Adrenal gland (tissue), 12 donors: Measurements from ENCODE around the gene BICDL1. TPM values are rescaled to one million over a fixed set of nuclear protein-coding genes. Genes with fewer than 3 reads are reported as not detected.
"Not testable (repeated sequence)": the region's sequence is repeated elsewhere in the genome, so short reads cannot be mapped to it uniquely, and the experiment has no call there.

ENCODE experiments used
- DNase-seq, 7 donors: peaks; one replicate each; pipeline ENCODE4 v3.0.0-alpha.2; 2019 to 2020
- H3K27ac ChIP-seq, 5 donors: fragments of 200-600 bp; sonication (generic) in 4 of 5; 1 replicate in 3 of 5; 2 replicates in 2 of 5; pipeline versions ENCODE4 v1.5.1 to v1.8.0; 2016 to 2020; ENCODE audit warnings: mild to moderate bottlenecking in 1 of 5
- H3K27me3 ChIP-seq: fragments of 200-600 bp; 2 replicates; pipeline ENCODE4 v1.8.0; 2021
- H3K36me3 ChIP-seq, 2 donors: fragments of 200-600 bp; replicated peaks in 1 of 2; 1 replicate in 1 of 2; 2 replicates in 1 of 2; pipeline versions ENCODE4 v1.5.1 to v1.8.0; 2018 to 2022
- H3K4me1 ChIP-seq, 2 donors: fragments of 200-600 bp; replicated peaks in 1 of 2; 1 replicate in 1 of 2; 2 replicates in 1 of 2; pipeline versions ENCODE4 v1.5.1 to v1.8.0; 2018 to 2021
- H3K4me3 ChIP-seq, 4 donors: fragments of 200-600 bp; sonication (generic) in 3 of 4; one replicate each; pipeline ENCODE4 v1.5.1; 2016 to 2018
- H3K9me3 ChIP-seq, 3 donors: fragments of 200-600 bp; sonication (generic) in 1 of 3; replicated peaks in 1 of 3; 1 replicate in 2 of 3; 2 replicates in 1 of 3; pipeline versions ENCODE4 v1.5.1 to v1.8.0; 2016 to 2021
- CTCF ChIP-seq, 6 experiments: fragments of 450-650 bp in 4 of 6; fragments of 200-600 bp in 2 of 6; sonication (generic) in 1 of 6; IDR thresholded peaks; 1 replicate in 5 of 6; 2 replicates in 1 of 6; pipeline versions ENCODE4 v1.5.1 to v1.8.0; 2016 to 2021; ENCODE audit warnings: antibody characterized with exemption in 6 of 6, mild to moderate bottlenecking in 2 of 6, moderate library complexity in 1 of 6
- POLR2A ChIP-seq, 2 donors: fragments of 450-650 bp; IDR thresholded peaks; one replicate each; pipeline ENCODE4 v1.6.1; 2017; ENCODE audit warnings: antibody characterized with exemption in 2 of 2, mild to moderate bottlenecking in 2 of 2, moderate library complexity in 1 of 2
- WGBS, 4 donors: extraction: QIAGEN DNeasy Blood & Tissue Kit in 2 of 4; methylation state at CpG; one replicate each; pipeline versions ENCODE4 v1.1.5 to v1.1.7; 2013 to 2017; 5-methylcytosine and 5-hydroxymethylcytosine counted together
- intact Hi-C, 2 donors: fragments of 100-400 bp; cut with DNase I; formaldehyde crosslinking; loops; one replicate each; pipeline versions ENCODE4 v1.14.1 to v1.15.0; 2022 to 2023
- polyA plus RNA-seq, 3 donors: library from polyadenylated mRNA; stranded (reverse); fragments of 200-250 nt in 2 of 3; fragments of 350-450 nt in 1 of 3; fragmentation: Illumina TruSeq in 1 of 3; extraction: RNeasy Lipid Tissue Mini Kit (QIAGEN cat#74804) in 1 of 3; gene quantifications; one replicate each; pipeline ENCODE4 v1.2.3, GENCODE V29; 2013 to 2014
- total RNA-seq, 9 donors: library from RNA; depleted of rRNA in 4 of 9; stranded (reverse); fragments of >200 nt in 4 of 9; fragments of 120-200 nt in 1 of 9; fragmentation: NEBNext Ultra II Directional in 1 of 9; extraction: Animal tissue kit (Norgen Biotek cat#: 25700) in 1 of 9; gene quantifications; one replicate each; pipeline versions ENCODE4 v1.1.0 to v1.2.4, GENCODE V29; 2013 to 2023
- donor health status: healthy with polysubstance abuse.
- donor health status: Bipolar disorder and iron deficiency.
- donor health status: DM: yes; HTN: yes; CAD: no.
- donor health status: DM: no; HTN: no; CAD: no.
- donor health status: DM: no; HTN: no; CAD: no.
- donor health status: DM: yes; HTN: yes; CAD: no.

BICDL1 gene
- total and polyA plus RNA-seq, 12 donors: 0.35 to 24.0 (median 2.7) TPM

GRCh38 chr12:120041386-120042231 lies 52.6 kb downstream of the BICDL1 start:
- H3K27ac ChIP-seq: no peak overlapping the region
- no peaks in the 10 kb centered on the region for H3K4me1 ChIP-seq
- no peaks in the 10 kb centered on the region for H3K9me3 ChIP-seq
- H3K27me3 ChIP-seq: no peaks in the 10 kb centered on the region
- intact Hi-C loops: no loop called here
- WGBS, 4 donors: 60 to 67% (median 65%) methylated on average over 11 of the region's 11 CpGs
- no peak for TF ChIP-seq CTCF (IDR thresholded peaks at IDR 0.05)
- no peaks in the 10 kb centered on the region for H3K36me3 ChIP-seq
- H3K4me3 ChIP-seq: no peak overlapping the region
- DNase-seq: no peak

GRCh38 chr12:120045367-120045766 lies 56.3 kb downstream of the BICDL1 start:
- intact Hi-C loops, H3K9me3 ChIP-seq, H3K27ac ChIP-seq, DNase-seq, H3K4me3 ChIP-seq, H3K27me3 ChIP-seq, H3K36me3 ChIP-seq, H3K4me1 ChIP-seq: not testable (repeated sequence)
- 73 to 92% (median 82%) methylated on average over 3 of the region's 5 CpGs for WGBS, 4 donors

GRCh38 chr12:120047072-120047471 lies 58.0 kb downstream of the BICDL1 start:
- intact Hi-C loops: no loop called here
- H3K9me3 ChIP-seq: no peaks in the 10 kb centered on the region
- no peak for DNase-seq
- 95 to 97% (median 96%) methylated on average over 1 of the region's 1 CpG for WGBS, 4 donors
- no peak overlapping the region for H3K27ac ChIP-seq
- no peaks in the 10 kb centered on the region for H3K27me3 ChIP-seq
- H3K36me3 ChIP-seq: no peaks in the 10 kb centered on the region
- TF ChIP-seq POLR2A (IDR thresholded peaks at IDR 0.05): no peak
- TF ChIP-seq CTCF (IDR thresholded peaks at IDR 0.05): no peak
- no peaks in the 10 kb centered on the region for H3K4me1 ChIP-seq
- no peak overlapping the region for H3K4me3 ChIP-seq

- no peak for DNase-seq
- intact Hi-C loops: no loop called here
These were observed 59.2 kb downstream of the BICDL1 start for GRCh38 chr12:120048263-120048662.

More at GRCh38 chr12:120048263-120048662, 59.2 kb downstream of the BICDL1 start:
- Histone ChIP-seq H3K4me1 (no peaks in the 10 kb centered on the region), H3K36me3 (no peaks in the 10 kb centered on the region), H3K27ac (no peak overlapping the region), H3K4me3 (no peak overlapping the region), H3K9me3 (no peaks in the 10 kb centered on the region), H3K27me3 (no peaks in the 10 kb centered on the region)
- TF ChIP-seq CTCF (IDR thresholded peaks at IDR 0.05): no peak
- no peak for TF ChIP-seq POLR2A (IDR thresholded peaks at IDR 0.05)
